ENCODE data around the gene TMEM115. TPM values are rescaled to one million over a fixed set of nuclear protein-coding genes. Genes with fewer than 3 reads are reported as not detected.

The TMEM115 gene
- total and polyA plus RNA-seq, 9 of the 15 experiments (the other 6 are each of a cell fraction or from before 2014, with no cell fraction given): 1.6 to 26.9 (median 14.1) TPM

DNA sequence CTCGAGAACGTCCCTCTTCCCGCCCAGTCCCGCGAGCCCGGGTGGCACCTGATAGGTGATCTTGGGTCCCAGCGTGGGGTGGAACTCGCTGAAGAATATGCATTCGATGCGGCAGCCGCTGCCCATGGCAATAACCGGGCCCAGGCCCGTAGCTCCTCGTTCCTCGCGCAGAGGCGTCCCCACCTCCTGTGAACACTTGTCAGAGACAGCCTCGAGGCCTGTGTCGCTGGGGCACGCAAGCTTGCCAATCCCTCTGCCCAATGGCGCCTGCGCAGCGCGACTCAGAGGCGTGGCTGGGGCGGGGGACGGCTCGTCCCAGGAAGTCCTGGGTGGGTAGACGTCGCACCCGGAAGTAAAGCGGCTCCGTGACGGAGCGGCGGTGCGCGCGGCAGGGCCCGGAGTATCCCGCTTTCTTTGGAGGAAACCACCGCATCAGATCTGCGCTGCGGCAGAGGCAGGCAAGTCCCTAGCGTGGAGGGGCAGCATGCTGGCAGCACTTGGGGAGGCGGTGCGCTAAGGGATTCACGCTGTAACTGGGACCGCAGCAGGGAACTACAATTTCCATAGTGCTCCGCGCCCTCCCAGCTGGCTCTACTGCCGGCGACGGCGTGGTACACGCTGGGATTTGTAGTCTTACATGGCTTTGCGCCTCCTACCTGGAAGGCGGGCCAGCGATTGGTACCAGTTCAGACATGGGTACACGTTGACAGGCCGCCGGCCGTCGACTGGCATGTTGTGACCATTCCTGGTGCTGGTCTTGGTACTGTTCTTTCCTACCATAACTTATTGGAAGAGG, 8.6 kb downstream of the TMEM115 start, which contains the start of the genes CYB561D2 and NPRL2 (continued):
- no peak for TF ChIP-seq RAD21 (CRISPR knock-in tag; conservative IDR thresholded peaks at IDR 0.05 in 1 of 2, IDR thresholded peaks at IDR 0.05 in 1 of 2)
- no peak for TF ChIP-seq REST (IDR thresholded peaks at IDR 0.05; ENCODE audit: borderline replicate concordance)
- 0 out of 2 replicates have a peak, but pooled peaks have one; percentile 38 for TF ChIP-seq REST (CRISPR knock-in tag; IDR thresholded peaks at IDR 0.05; ENCODE audit: low read depth)
- TF ChIP-seq ZNF175 (CRISPR knock-in tag; IDR thresholded peaks at IDR 0.05; ENCODE audit: low read depth): peak; percentile 85; the same call in 1 of the 2 replicates
- TF ChIP-seq TRIM28 (IDR thresholded peaks at IDR 0.05): no peak
- no peak for TF ChIP-seq IFI16 (CRISPR knock-in tag; IDR thresholded peaks at IDR 0.05)
- TF ChIP-seq, protein P1, sequence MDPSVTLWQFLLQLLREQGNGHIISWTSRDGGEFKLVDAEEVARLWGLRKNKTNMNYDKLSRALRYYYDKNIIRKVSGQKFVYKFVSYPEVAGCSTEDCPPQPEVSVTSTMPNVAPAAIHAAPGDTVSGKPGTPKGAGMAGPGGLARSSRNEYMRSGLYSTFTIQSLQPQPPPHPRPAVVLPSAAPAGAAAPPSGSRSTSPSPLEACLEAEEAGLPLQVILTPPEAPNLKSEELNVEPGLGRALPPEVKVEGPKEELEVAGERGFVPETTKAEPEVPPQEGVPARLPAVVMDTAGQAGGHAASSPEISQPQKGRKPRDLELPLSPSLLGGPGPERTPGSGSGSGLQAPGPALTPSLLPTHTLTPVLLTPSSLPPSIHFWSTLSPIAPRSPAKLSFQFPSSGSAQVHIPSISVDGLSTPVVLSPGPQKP (CRISPR knock-in tag; IDR thresholded peaks at IDR 0.05): no peak
- no peak for TF ChIP-seq MIER1 (IDR thresholded peaks at IDR 0.05; ENCODE audit: low read depth)
- TF ChIP-seq ZNF324 (CRISPR knock-in tag; IDR thresholded peaks at IDR 0.05): peak; percentile 23; the same call in 1 of the 2 replicates
- TF ChIP-seq NCOA6 (IDR thresholded peaks at IDR 0.05): no peak
- TF ChIP-seq RCOR1 (IDR thresholded peaks at IDR 0.05; ENCODE audit: borderline replicate concordance in 1 of 2, low read depth in 2 of 2, low read length in 2 of 2): no peak
- TF ChIP-seq SRF (CRISPR knock-in tag; IDR thresholded peaks at IDR 0.05): no peak
- no peak for TF ChIP-seq POLR2H (tag; IDR thresholded peaks at IDR 0.05; ENCODE audit: low read depth)
- no peak for TF ChIP-seq ZNF668 (CRISPR knock-in tag; IDR thresholded peaks at IDR 0.05)
- TF ChIP-seq BHLHE40 (IDR thresholded peaks at IDR 0.05; ENCODE audit: low read length): no peak; the same call in 1 of the 2 replicates
- TF ChIP-seq, protein P2, sequence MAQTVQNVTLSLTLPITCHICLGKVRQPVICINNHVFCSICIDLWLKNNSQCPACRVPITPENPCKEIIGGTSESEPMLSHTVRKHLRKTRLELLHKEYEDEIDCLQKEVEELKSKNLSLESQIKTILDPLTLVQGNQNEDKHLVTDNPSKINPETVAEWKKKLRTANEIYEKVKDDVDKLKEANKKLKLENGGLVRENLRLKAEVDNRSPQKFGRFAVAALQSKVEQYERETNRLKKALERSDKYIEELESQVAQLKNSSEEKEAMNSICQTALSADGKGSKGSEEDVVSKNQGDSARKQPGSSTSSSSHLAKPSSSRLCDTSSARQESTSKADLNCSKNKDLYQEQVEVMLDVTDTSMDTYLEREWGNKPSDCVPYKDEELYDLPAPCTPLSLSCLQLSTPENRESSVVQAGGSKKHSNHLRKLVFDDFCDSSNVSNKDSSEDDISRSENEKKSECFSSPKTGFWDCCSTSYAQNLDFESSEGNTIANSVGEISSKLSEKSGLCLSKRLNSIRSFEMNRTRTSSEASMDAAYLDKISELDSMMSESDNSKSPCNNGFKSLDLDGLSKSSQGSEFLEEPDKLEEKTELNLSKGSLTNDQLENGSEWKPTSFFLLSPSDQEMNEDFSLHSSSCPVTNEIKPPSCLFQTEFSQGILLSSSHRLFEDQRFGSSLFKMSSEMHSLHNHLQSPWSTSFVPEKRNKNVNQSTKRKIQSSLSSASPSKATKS (CRISPR knock-in tag; IDR thresholded peaks at IDR 0.05): no peak
- no peak for TF ChIP-seq ZNF232 (CRISPR knock-in tag; IDR thresholded peaks at IDR 0.05)
